GM23248 (cell line): ENCODE results near the gene RXRA.

Source experiments
- EZH2 ChIP-seq: fragments of 200-600 bp; sonication (generic); IDR thresholded peaks from 2 replicates; pipeline ENCODE4 v1.6.1; 2018; ENCODE audit warnings: antibody characterized with exemption, mild to moderate bottlenecking; ENCODE audit not compliant: insufficient read depth, poor library complexity, severe bottlenecking
- EZH2phosphoT487 ChIP-seq: fragments of 200-600 bp; sonication (generic); IDR thresholded peaks from 2 replicates; pipeline ENCODE4 v1.6.1; 2018; ENCODE audit warnings: antibody characterized with exemption, moderate library complexity, mild to moderate bottlenecking, low read depth; ENCODE audit not compliant: insufficient read depth

- TF ChIP-seq EZH2 = no peak
- no peak for TF ChIP-seq EZH2phosphoT487
Measured at GRCh38 chr9:134370638-134371037, 44.4 kb downstream of the RXRA start.
